NCI-H2171 treated with DMSO at 0.1 percent for 48 hours (cell line): Measurements from ENCODE around the gene POLQ.
"Not testable (repeated sequence)": the region's sequence is repeated elsewhere in the genome, so short reads cannot be mapped to it uniquely, and the experiment has no call there.

Experiments used
- DNase-seq: peaks from one replicate; lab custom pipeline; 2025; lab: John Stamatoyannopoulos, UW

Gene POLQ

GRCh38 chr3:121514496-121514895 lies 31.3 kb downstream of the POLQ start:
- no peak for DNase-seq

GRCh38 chr3:121508389-121508788 lies 37.4 kb downstream of the POLQ start:
- no peak for DNase-seq

- no peak for DNase-seq
Measured at GRCh38 chr3:121505256-121505655, 40.5 kb downstream of the POLQ start.

GRCh38 chr3:121504618-121505017 lies 41.2 kb downstream of the POLQ start:
- no peak for DNase-seq

- DNase-seq, result no peak
Measured at GRCh38 chr3:121496786-121497185, 49.0 kb downstream of the POLQ start.

- DNase-seq, result peak; percentile 3
Measured at GRCh38 chr3:121493431-121493830, 52.4 kb downstream of the POLQ start.

- no peak for DNase-seq
Measured at GRCh38 chr3:121491683-121492320, 54.0 kb downstream of the POLQ start.

- no peak for DNase-seq
Measured at GRCh38 chr3:121490161-121490560, 55.6 kb downstream of the POLQ start.

GRCh38 chr3:121488628-121489027 lies 57.2 kb downstream of the POLQ start:
- no peak for DNase-seq

GRCh38 chr3:121483290-121483689 lies 62.5 kb downstream of the POLQ start:
- DNase-seq, result no peak

GRCh38 chr3:121482660-121483059 lies 63.1 kb downstream of the POLQ start:
- no peak for DNase-seq

- no peak for DNase-seq
Measured at GRCh38 chr3:121481106-121481880, 64.5 kb downstream of the POLQ start.

- DNase-seq, result no peak
Measured at GRCh38 chr3:121477589-121477988, 68.2 kb downstream of the POLQ start.

GRCh38 chr3:121473001-121473400 lies 72.8 kb downstream of the POLQ start:
- DNase-seq, result no peak

GRCh38 chr3:121467085-121467484 lies 78.7 kb downstream of the POLQ start:
- DNase-seq, result no peak

- DNase-seq, result no peak
Measured at GRCh38 chr3:121463745-121464144, 82.0 kb downstream of the POLQ start.

- no peak for DNase-seq
Measured at GRCh38 chr3:121462565-121462964, 83.2 kb downstream of the POLQ start.

GRCh38 chr3:121451752-121452151 lies 94.0 kb downstream of the POLQ start:
- DNase-seq, result not testable (repeated sequence)

- no peak for DNase-seq
Measured at GRCh38 chr3:121443456-121443855, 102.3 kb downstream of the POLQ start.

GRCh38 chr3:121436641-121437040 lies 109.1 kb downstream of the POLQ start:
- peak; percentile 51 for DNase-seq

GRCh38 chr3:121436074-121436473 lies 109.7 kb downstream of the POLQ start:
- DNase-seq, result no peak

GRCh38 chr3:121431726-121432517 lies 113.9 kb downstream of the POLQ start:
- peak; percentile 83 for DNase-seq

GRCh38 chr3:121430664-121431215 lies 115.0 kb downstream of the POLQ start:
- DNase-seq, result no peak
